HG03045 (cell line): Measurements from ENCODE around the gene ZBTB11.
"Not testable (repeated sequence)": the region's sequence is repeated elsewhere in the genome, so short reads cannot be mapped to it uniquely, and the experiment has no call there.

Source experiments
- ATAC-seq: cut with Tn5 transposase; IDR thresholded peaks from one replicate; pipeline ENCODE4 v1.9.1; 2021; ENCODE audit warnings: mild to moderate bottlenecking, moderate library complexity; ENCODE audit not compliant: unreplicated experiment

ZBTB11 gene

GRCh38 chr3:101646726-101647125 lies 30.2 kb downstream of the ZBTB11 start:
- no peak for ATAC-seq

GRCh38 chr3:101643861-101644613 lies 32.9 kb downstream of the ZBTB11 start:
- no peak for ATAC-seq

- ATAC-seq = no peak
Observed at GRCh38 chr3:101643009-101643844, 33.7 kb downstream of the ZBTB11 start.

- ATAC-seq = no peak
Observed at GRCh38 chr3:101642441-101642840, 34.5 kb downstream of the ZBTB11 start.

- not testable (repeated sequence) for ATAC-seq
Observed at GRCh38 chr3:101641397-101642115, 35.4 kb downstream of the ZBTB11 start.

- no peak for ATAC-seq
Observed at GRCh38 chr3:101640256-101640655, 36.7 kb downstream of the ZBTB11 start.

- no peak for ATAC-seq
Observed at GRCh38 chr3:101639280-101639963, 37.5 kb downstream of the ZBTB11 start.

- ATAC-seq = no peak
Observed at GRCh38 chr3:101638261-101638745, 38.6 kb downstream of the ZBTB11 start.

GRCh38 chr3:101637451-101637850 lies 39.5 kb downstream of the ZBTB11 start:
- no peak for ATAC-seq

GRCh38 chr3:101635954-101636798 lies 40.8 kb downstream of the ZBTB11 start:
- peak; percentile 83 for ATAC-seq

- no peak for ATAC-seq
Observed at GRCh38 chr3:101635345-101635744, 41.6 kb downstream of the ZBTB11 start.

- ATAC-seq = no peak
Observed at GRCh38 chr3:101634591-101635196, 42.2 kb downstream of the ZBTB11 start.

- no peak for ATAC-seq
Observed at GRCh38 chr3:101633186-101633585, 43.7 kb downstream of the ZBTB11 start.

GRCh38 chr3:101632586-101632985 lies 44.3 kb downstream of the ZBTB11 start:
- no peak for ATAC-seq

GRCh38 chr3:101631959-101632358 lies 45.0 kb downstream of the ZBTB11 start:
- not testable (repeated sequence) for ATAC-seq

GRCh38 chr3:101631098-101631796 lies 45.7 kb downstream of the ZBTB11 start:
- ATAC-seq = no peak

- ATAC-seq = no peak
Observed at GRCh38 chr3:101629219-101629618, 47.7 kb downstream of the ZBTB11 start.

GRCh38 chr3:101625879-101626278 lies 51.1 kb downstream of the ZBTB11 start:
- ATAC-seq = no peak

- no peak for ATAC-seq
Observed at GRCh38 chr3:101624857-101625256, 52.1 kb downstream of the ZBTB11 start.
